ENCODE data around the gene BCAS4.

BCAS4 gene

DNA sequence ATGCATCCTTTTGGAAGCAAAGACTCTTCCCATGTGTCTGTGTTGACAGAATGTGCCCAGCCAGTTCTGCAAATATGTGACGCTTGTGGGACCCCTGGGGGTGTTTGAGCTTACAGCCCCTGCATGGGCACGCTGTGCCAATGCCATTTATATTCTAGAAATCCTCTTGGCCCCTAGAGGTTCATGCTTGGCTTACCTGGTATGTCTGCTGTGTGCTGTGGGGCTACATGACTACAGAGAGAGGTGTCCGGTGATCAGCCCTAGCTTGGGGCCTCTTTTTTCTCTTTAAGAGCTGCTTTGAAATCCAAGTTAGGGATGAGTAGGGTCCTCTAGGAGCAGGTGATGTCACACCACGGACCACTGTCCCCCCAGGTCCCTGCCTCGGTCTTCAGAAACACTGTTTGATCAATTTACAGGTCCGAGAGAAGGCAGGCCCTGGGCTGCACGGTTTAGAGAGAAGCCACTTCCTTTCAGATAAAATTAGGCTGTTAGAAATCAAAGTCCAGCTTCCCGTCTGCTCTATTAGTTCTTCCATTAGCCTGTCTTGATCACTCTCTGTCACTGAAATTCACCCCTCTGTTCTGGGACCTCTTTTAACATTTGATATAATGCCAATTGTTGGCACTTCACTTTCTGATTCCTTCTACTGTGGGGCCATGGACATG, 26.5 kb downstream of the BCAS4 start:
- peaks cover 39% of the 10 kb centered on the region for H3K36me3 Mint-ChIP-seq
- peaks cover 75% of the 10 kb centered on the region for H3K4me1 Mint-ChIP-seq
- no peaks in the 10 kb centered on the region for H3K9me3 Mint-ChIP-seq
- no peaks in the 10 kb centered on the region for H3K27me3 Mint-ChIP-seq
- peak overlapping the region; percentile 57 for H3K4me3 Mint-ChIP-seq
- peak; percentile 63 for ATAC-seq
- H3K27ac Mint-ChIP-seq = peak overlapping the region; percentile 95

DNA sequence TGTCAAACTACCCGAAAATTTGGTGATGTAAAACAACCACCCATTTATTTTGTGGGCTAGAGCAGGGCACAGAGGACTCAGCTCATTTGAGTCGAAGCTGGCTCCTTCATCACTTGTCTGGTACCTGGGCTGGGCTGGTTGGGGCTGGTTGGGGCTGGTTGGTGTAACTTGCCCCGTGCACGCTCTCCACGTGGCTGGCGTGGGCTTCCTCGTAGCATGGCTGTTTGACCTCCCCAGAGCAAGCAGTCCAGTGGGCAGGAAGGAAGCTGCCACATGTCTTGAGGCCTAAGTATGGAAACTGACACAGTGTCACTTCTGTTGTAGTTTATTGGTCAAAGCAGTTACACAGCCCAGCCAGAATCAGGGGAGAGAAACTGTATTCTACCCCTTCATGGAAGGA, 27.1 kb downstream of the BCAS4 start:
- no peaks in the 10 kb centered on the region for H3K27me3 Mint-ChIP-seq
- peaks cover 42% of the 10 kb centered on the region for H3K36me3 Mint-ChIP-seq
- peak; percentile 58 for ATAC-seq
- H3K27ac Mint-ChIP-seq = peak overlapping the region; percentile 95
- H3K4me1 Mint-ChIP-seq = peaks cover 73% of the 10 kb centered on the region
- peak overlapping the region; percentile 57 for H3K4me3 Mint-ChIP-seq
- H3K9me3 Mint-ChIP-seq = no peaks in the 10 kb centered on the region

DNA sequence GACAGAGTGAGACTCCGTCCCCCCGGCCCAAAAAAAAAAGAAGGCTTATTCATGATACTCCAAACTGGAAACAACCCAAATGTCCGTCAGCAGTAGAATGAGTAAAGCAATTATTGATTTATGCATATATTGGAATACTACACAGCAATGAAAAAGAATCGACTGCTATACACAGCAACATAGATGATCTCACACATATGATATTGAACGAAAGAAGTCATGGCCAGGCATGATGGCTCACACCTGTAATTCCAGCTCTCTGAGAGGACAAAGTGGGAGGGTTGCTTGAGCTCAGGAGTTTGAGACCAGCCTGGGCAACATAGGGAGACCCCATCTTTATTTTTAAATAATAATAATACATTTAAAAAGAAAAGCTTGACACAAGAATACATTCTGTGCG, 28.5 kb downstream of the BCAS4 start:
- ATAC-seq = no peak
- no peak overlapping the region for H3K27ac Mint-ChIP-seq
- H3K4me3 Mint-ChIP-seq = no peak overlapping the region
- H3K4me1 Mint-ChIP-seq = peaks cover 74% of the 10 kb centered on the region
- no peaks in the 10 kb centered on the region for H3K27me3 Mint-ChIP-seq
- H3K9me3 Mint-ChIP-seq = no peaks in the 10 kb centered on the region
- peaks cover 49% of the 10 kb centered on the region for H3K36me3 Mint-ChIP-seq

DNA sequence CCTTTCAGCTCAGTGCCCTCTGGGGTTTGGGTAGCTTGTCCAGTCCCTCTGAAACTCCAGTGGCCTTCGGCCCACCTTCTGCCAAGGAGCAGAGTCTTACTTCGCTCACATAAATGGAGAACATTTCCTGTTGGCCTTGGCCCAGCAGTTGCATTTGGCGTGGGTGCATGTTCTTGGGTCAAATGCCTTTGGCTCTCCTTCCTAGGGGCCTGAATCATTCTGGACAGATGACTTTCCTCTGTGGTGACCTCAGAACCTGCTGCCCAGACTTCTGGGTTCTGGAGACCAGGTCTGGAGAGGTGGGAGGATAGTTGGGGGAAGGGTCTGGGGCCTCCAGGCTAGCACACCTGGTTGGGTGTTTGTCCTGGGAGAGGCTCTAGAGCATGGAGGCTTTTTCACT, 29.3 kb downstream of the BCAS4 start:
- ATAC-seq = no peak
- H3K27me3 Mint-ChIP-seq = no peaks in the 10 kb centered on the region
- no peaks in the 10 kb centered on the region for H3K9me3 Mint-ChIP-seq
- H3K4me1 Mint-ChIP-seq = peaks cover 67% of the 10 kb centered on the region
- H3K36me3 Mint-ChIP-seq = peaks cover 47% of the 10 kb centered on the region
- H3K27ac Mint-ChIP-seq = peak overlapping the region; percentile 64
- no peak overlapping the region for H3K4me3 Mint-ChIP-seq

DNA sequence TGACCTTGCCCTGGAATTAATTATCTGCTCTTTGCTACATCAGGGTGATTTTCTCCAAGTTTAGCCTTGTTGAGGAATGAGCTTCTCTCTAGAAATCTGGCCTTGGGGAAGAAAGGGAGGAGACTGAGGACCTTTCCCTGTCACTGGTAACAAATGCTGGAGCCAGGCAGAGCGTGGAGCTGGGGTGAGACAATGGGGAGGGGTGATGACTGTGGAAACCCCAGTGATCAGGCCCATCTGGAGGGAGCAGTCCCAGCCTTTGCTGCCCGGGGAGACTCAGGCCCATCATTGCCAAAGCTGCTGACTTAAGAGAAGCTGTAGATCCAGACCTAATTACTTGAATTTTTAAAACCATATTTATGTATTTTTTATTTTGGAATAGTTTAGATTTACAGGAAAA, 31.3 kb downstream of the BCAS4 start:
- Mint-ChIP-seq H3K9me3 (no peaks in the 10 kb centered on the region), H3K4me3 (no peak overlapping the region), H3K36me3 (peaks cover 48% of the 10 kb centered on the region), H3K27me3 (no peaks in the 10 kb centered on the region), H3K4me1 (peaks cover 55% of the 10 kb centered on the region), H3K27ac (peak overlapping the region; percentile 67)
- ATAC-seq = no peak

DNA sequence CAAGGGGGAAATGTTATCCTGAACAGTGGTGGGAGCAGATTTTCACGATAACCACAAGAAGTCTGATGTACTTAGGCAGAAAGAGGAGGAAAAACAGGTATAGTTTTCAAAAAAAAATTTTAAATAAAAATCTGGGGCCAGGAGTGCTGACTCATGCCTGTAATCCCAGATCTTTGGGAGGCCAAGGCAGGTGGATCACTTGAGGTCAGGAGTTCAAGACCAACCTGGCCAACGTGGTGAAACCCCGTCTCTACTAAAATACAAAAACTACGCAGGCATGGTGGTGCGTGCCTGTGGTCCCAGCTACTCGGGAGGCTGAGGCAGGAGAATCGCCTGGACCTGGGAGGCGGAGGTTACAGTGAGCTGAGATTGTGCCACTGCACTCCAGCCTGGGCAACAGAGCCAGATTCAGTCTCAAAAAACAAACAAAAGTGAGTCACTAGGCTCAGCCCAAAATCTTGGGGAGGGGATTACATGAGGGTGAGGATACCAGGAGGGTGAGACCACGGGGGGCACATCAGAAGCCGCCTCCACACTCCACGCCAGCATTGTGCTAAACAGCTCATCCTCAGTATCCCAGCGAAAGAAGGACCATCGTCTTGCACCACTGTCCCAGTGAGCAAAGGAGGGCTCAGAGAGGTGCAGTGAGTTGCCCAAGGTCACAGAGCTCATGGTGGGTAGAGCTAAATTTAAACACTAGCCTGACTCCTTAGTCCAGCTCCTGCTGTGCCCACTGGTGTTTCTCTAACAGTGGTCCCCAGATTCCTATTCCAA, 33.7 kb downstream of the BCAS4 start:
- no peak for ATAC-seq
- H3K4me1 Mint-ChIP-seq = peaks cover 50% of the 10 kb centered on the region
- no peak overlapping the region for H3K27ac Mint-ChIP-seq
- no peak overlapping the region for H3K4me3 Mint-ChIP-seq
- H3K36me3 Mint-ChIP-seq = peaks cover 64% of the 10 kb centered on the region
- H3K9me3 Mint-ChIP-seq = no peaks in the 10 kb centered on the region
- no peaks in the 10 kb centered on the region for H3K27me3 Mint-ChIP-seq

DNA sequence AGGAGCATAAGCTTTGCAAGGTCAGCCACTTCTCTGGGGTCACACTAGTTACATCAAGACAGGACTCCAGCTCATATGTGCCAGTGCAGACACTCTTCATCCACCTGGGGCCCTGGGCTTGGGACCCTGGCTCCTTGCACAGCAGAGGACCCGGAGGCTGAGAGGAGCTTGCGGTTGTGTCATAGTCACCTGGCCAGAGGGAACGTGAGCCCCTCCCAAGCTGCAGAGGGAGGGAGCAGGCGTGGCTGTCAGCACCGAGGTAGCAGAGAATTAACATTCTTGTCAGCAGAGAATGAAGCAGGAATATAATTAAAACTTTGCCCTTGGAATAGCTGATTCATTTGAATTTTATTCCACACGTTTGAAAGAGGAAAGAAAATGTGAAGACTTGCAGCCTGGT, 36.8 kb downstream of the BCAS4 start:
- Mint-ChIP-seq H3K27ac (no peak overlapping the region), H3K9me3 (no peaks in the 10 kb centered on the region), H3K36me3 (peaks cover 72% of the 10 kb centered on the region), H3K4me1 (peaks cover 34% of the 10 kb centered on the region), H3K4me3 (no peak overlapping the region), H3K27me3 (no peaks in the 10 kb centered on the region)
- no peak for ATAC-seq

DNA sequence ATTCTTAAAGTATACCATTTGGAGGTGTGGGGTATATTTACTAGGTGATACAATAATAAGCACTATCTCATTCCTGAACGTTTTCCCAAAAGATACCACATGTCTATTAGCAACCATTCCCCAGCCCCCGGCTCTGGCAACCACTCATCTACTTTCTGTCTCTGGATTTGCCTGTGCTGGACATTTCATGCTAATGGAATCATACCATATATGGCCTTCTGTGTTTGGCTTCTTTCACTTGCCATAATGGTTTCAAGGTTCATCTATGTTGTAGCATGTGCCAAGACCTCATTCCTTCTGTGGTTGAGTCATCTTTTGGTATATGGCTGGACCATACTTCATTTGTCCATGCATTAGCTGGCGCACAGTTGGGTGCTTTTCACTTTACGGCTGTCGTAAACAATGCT, 39.7 kb downstream of the BCAS4 start:
- Mint-ChIP-seq H3K27ac (no peak overlapping the region), H3K36me3 (peaks cover 61% of the 10 kb centered on the region), H3K9me3 (no peaks in the 10 kb centered on the region), H3K27me3 (no peaks in the 10 kb centered on the region), H3K4me3 (no peak overlapping the region), H3K4me1 (peaks cover 41% of the 10 kb centered on the region)
- no peak for ATAC-seq

DNA sequence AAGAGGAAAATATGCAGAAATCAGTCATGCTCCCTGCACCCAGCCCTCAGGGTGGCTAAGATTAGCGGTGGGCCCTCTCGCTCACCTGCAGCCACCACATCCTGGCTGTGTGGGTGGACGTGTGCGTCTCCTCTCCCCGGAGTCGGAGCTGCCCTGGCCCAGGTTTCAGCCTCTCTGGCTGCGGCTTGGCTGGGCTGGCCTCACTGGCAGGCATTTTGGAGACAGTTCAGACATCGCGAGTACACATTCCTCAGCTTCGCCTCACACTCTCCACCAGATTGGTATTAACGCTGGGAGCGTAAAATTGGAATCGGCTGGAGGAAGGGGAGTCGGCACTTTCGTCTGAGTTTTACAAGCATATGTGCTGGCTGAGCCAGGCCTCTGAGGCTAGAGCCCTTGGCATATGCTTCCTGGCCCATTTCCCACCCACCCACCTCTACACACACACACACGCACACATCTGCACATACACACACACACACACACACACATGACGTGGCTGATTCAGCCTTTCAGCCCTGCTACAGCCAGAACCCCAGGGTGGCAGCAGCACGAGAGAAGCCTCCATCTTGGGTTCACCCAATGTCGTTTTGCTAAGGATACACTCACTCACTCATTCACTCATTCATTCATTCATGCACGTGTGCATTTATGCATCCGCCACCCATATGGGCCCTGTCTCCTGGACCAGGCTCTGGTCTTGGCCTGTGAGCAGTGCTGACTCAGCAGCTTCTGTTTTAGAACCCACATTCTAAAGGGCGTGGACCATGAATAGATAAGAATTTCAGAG, 42.9 kb downstream of the BCAS4 start:
- Mint-ChIP-seq H3K9me3 (no peaks in the 10 kb centered on the region), H3K4me1 (peaks cover 33% of the 10 kb centered on the region), H3K36me3 (peaks cover 54% of the 10 kb centered on the region), H3K27me3 (no peaks in the 10 kb centered on the region), H3K4me3 (peak overlapping the region; percentile 11), H3K27ac (peak overlapping the region; percentile 89)
- peak; percentile 96 for ATAC-seq

DNA sequence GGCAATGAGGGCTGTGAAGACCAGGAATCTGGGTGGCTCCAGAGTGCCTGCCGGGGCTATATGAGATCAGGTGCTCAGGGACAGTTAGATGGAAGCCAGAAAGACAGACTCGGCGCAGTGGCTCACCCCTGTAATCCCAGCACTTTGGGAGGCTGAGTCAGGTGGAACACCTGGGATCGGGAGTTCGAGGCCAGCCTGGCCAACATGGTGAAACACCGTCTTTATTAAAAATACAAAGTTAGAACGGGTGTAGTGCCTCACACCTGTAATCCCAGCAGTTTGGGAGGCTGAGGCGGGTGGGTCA, 43.4 kb downstream of the BCAS4 start:
- Mint-ChIP-seq H3K27me3 (no peaks in the 10 kb centered on the region), H3K4me3 (no peak overlapping the region), H3K27ac (peak overlapping the region; percentile 89), H3K9me3 (no peaks in the 10 kb centered on the region), H3K36me3 (peaks cover 55% of the 10 kb centered on the region), H3K4me1 (peaks cover 38% of the 10 kb centered on the region)
- ATAC-seq = no peak

DNA sequence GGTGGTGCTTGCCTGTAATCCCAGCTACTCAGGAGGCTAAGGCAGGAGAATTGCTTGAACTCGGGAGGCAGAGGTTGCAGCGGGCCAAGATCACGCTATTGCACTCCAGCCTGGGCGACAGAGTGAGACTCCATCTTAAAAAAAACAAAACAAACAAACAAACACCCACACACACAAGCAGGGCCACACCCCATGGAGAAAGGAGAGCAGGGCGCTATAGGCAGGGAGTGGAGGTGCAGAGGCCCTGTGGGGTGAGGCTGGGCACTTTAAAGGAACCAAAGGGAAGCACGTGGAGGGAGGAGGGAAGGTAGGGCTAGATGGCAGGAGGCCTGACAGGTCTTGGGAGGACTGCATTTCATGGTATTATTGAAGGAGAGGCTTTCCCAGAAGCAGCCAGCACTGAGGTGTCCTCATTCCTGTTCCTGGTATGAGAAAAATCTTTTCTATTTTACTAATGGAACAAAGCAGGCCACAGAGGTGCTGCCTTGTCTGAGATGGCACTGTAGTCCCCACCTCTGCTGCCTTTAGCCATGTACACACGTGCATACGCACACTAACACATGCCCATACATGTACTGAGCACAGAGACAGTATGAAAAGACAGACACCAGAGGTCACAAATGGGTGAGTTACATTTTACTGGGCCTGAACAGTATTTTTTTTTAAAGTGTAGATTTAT, 44.0 kb downstream of the BCAS4 start:
- Mint-ChIP-seq H3K4me1 (peaks cover 43% of the 10 kb centered on the region), H3K36me3 (peaks cover 52% of the 10 kb centered on the region), H3K9me3 (no peaks in the 10 kb centered on the region), H3K4me3 (no peak overlapping the region), H3K27ac (peak overlapping the region; percentile 89), H3K27me3 (no peaks in the 10 kb centered on the region)
- ATAC-seq = no peak

DNA sequence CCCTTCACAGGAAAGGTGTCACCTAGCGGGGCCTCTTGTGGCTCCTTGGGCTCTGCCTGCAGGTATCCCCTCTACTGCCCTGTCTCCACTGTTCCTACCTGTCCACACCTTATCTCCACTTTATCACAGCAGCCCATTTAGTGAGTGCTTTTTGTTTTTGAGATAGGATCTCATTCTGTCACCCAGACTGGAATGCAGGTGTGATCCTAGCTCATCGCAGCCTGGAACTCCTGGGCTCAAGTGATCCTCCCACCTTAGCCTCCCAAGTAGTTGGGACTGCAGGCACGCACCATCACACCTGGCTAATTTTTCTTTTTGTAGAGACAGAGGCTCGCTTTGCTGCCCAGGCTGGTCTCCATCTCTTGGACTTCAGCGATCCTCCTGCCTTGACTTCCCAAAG, 48.0 kb downstream of the BCAS4 start:
- peaks cover 53% of the 10 kb centered on the region for H3K36me3 Mint-ChIP-seq
- H3K4me3 Mint-ChIP-seq = no peak overlapping the region
- no peaks in the 10 kb centered on the region for H3K9me3 Mint-ChIP-seq
- H3K27me3 Mint-ChIP-seq = no peaks in the 10 kb centered on the region
- H3K27ac Mint-ChIP-seq = peak overlapping the region; percentile 85
- H3K4me1 Mint-ChIP-seq = peaks cover 46% of the 10 kb centered on the region
- no peak for ATAC-seq

DNA sequence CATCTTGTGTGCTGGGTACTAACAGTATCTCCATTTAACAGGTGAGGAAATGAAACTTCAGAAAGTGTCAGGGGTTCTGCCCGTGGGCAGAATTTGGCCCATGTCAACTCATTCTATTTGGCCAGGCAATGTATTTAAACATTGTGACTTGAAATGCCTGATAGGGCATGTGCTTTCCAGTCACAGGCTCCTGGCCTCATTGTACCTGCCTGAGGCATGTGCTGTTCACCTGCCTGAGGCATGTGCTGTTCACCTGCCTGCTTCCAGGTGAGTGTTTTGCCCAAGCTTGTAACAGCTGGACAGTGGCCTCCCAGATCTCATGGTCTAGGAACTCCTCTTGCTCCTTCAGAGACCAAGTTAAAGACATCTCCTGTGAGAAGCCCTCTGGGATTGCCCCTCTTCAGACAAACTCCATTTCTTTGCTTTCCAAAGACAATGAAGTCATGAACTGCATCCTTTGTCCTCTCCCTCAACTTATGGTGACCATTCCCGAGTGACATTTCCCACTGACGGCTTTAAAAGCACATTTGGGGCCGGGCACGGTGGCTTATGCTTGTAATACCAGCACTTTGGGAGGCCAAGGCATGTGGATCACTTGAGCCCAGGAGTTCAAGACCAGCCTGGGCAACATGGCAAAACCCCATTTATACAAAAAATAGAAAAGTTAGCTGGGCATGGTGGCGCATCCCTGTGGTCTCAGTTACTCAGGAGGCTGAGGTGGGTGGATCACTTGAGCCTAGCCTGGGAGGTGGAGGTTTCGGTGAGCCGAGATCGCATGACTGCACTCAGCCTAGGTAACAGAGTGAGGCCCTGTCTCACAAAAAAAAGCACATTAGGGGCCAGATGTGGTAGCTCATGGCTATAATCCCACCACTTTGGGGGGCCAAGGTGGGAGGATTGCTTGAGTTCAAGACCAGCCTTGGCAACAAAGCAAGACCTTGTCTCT, 48.7 kb downstream of the BCAS4 start:
- H3K36me3 Mint-ChIP-seq = peaks cover 45% of the 10 kb centered on the region
- no peak overlapping the region for H3K4me3 Mint-ChIP-seq
- peaks cover 46% of the 10 kb centered on the region for H3K4me1 Mint-ChIP-seq
- no peaks in the 10 kb centered on the region for H3K9me3 Mint-ChIP-seq
- H3K27ac Mint-ChIP-seq = peak overlapping the region; percentile 85
- peak; percentile 9 for ATAC-seq
- H3K27me3 Mint-ChIP-seq = no peaks in the 10 kb centered on the region

DNA sequence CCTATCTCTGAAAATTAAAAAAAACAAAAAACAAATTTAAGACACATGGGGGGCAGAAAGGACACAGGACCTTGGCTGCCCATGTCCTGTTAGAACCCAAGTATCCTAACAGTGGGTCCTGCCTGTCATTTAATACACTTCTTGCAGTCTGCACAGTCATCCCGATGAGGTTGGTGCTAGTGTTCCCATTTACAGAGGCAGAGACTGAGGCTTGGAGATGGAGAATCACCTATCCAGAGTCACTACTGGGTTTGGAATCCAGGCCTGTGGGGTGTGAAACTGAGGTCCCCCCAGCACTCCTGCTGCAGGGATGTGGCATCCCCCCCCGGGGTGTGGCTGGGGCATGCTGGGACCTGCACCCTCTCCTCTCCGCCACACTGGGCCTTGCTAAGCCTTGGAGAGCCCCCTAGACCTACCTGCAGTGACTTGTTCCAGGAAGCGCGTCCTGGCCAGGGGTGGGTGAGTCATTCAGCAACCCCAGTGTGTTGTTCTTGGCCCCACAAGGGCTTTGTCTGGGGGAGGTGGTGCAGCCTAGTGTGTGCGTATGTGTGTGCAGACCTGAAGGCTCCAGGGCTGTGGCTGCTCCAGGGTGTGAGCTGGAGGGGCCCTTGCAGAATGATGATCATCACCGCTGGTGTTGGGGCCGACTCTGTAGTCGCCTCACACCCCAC, 49.7 kb downstream of the BCAS4 start:
- peak; percentile 96 for ATAC-seq
- no peak overlapping the region for H3K4me3 Mint-ChIP-seq
- peak overlapping the region; percentile 85 for H3K27ac Mint-ChIP-seq
- H3K9me3 Mint-ChIP-seq = no peaks in the 10 kb centered on the region
- H3K4me1 Mint-ChIP-seq = peaks cover 50% of the 10 kb centered on the region
- peaks cover 47% of the 10 kb centered on the region for H3K36me3 Mint-ChIP-seq
- H3K27me3 Mint-ChIP-seq = no peaks in the 10 kb centered on the region

All from stimulated activated memory B cell treated with anti-CD40 and anti-IgM and Interleukin-4, amounts not matched to agents 10 μg/mL and 1 μg/mL and 100 μg/mL, for 72 hours (primary cell).